Hepatocyte (in vitro differentiated cells): ENCODE results near the gene COG7. TPM values are rescaled to one million over a fixed set of nuclear protein-coding genes. Genes with fewer than 3 reads are reported as not detected.

ENCODE experiments used
- DNase-seq: peaks from one replicate; pipeline ENCODE4 v3.0.0-alpha.2; 2016; ENCODE audit warnings: low spot score
- H2AFZ ChIP-seq: fragments of 200-600 bp; sonication (generic); 2 replicates; pipeline ENCODE4 v1.6.0; 2016; ENCODE audit warnings: antibody characterized with exemption, mild to moderate bottlenecking
- H3K27ac ChIP-seq: fragments of 200-600 bp; sonication (generic); 2 replicates; pipeline ENCODE4 v1.5.1; 2016; ENCODE audit warnings: mild to moderate bottlenecking
- H3K27me3 ChIP-seq: fragments of 200-600 bp; sonication (generic); 2 replicates; pipeline ENCODE4 v1.6.1; 2016
- H3K36me3 ChIP-seq: fragments of 200-600 bp; sonication (generic); replicated peaks from 2 replicates; pipeline ENCODE4 v1.5.1; 2016; ENCODE audit warnings: low read depth; ENCODE audit not compliant: insufficient read depth
- H3K4me1 ChIP-seq: fragments of 200-600 bp; sonication (generic); 2 replicates; pipeline ENCODE4 v1.5.1; 2016; ENCODE audit warnings: mild to moderate bottlenecking, moderate library complexity; ENCODE audit not compliant: insufficient read depth
- H3K4me2 ChIP-seq: fragments of 200-600 bp; sonication (generic); 2 replicates; pipeline ENCODE4 v1.6.0; 2016
- H3K4me3 ChIP-seq: fragments of 200-600 bp; sonication (generic); 2 replicates; pipeline ENCODE4 v1.5.1; 2016; ENCODE audit warnings: mild to moderate bottlenecking
- H3K79me2 ChIP-seq: fragments of 200-600 bp; sonication (generic); 2 replicates; pipeline ENCODE4 v1.6.0; 2017; ENCODE audit warnings: mild to moderate bottlenecking
- H3K9me2 ChIP-seq: fragments of 200-600 bp; sonication (generic); replicated peaks from 2 replicates; pipeline ENCODE4 v1.6.0; 2017; ENCODE audit warnings: mild to moderate bottlenecking; ENCODE audit not compliant: insufficient read depth
- H3K9me3 ChIP-seq: fragments of 200-600 bp; sonication (generic); 2 replicates; pipeline ENCODE4 v1.5.1; 2016; ENCODE audit warnings: low read depth, mild to moderate bottlenecking
- H4K20me1 ChIP-seq: fragments of 200-600 bp; sonication (generic); 2 replicates; pipeline ENCODE4 v1.6.0; 2016; ENCODE audit warnings: mild to moderate bottlenecking; ENCODE audit not compliant: insufficient read depth, poor library complexity, severe bottlenecking
- CTCF ChIP-seq: fragments of 200-600 bp; sonication (generic); IDR thresholded peaks from 2 replicates; pipeline ENCODE4 v1.5.1; 2016; ENCODE audit warnings: antibody characterized with exemption, mild to moderate bottlenecking; ENCODE audit not compliant: poor library complexity
- EZH2 ChIP-seq: fragments of 200-600 bp; sonication (generic); IDR thresholded peaks from 2 replicates; pipeline ENCODE4 v1.6.1; 2016; ENCODE audit warnings: antibody characterized with exemption, mild to moderate bottlenecking, borderline replicate concordance
- EZH2phosphoT487 ChIP-seq: fragments of 200-600 bp; sonication (generic); IDR thresholded peaks from one replicate; pipeline ENCODE4 v1.6.1; 2018; ENCODE audit warnings: antibody characterized with exemption, mild to moderate bottlenecking, low read depth, moderate library complexity; ENCODE audit not compliant: unreplicated experiment, severe bottlenecking
- WGBS: methylation state at CpG from one replicate; pipeline ENCODE4 v1.1.6; 2016; ENCODE audit warnings: low lambda C conversion rate; ENCODE audit errors: missing lambda C conversion rate; 5-methylcytosine and 5-hydroxymethylcytosine counted together
- polyA plus RNA-seq: library from polyadenylated mRNA; unstranded; fragments of >200 nt; fragmentation: Nextera tagmentation; extraction: Ambion mirVana; gene quantifications from 2 replicates; pipeline ENCODE4 v1.2.1, GENCODE V29; 2016
- total RNA-seq: library from RNA; depleted of rRNA; stranded (reverse); fragments of >200 nt; gene quantifications from 2 replicates; pipeline ENCODE4 v1.2.3, GENCODE V29; 2014

The COG7 gene
- total and polyA plus RNA-seq, 2 experiments from 2014 or later = 13.5 to 15.4 TPM

- Histone ChIP-seq H3K9me2 (no peaks in the 10 kb centered on the region), H3K36me3 (no peaks in the 10 kb centered on the region), H3K27me3 (no peaks in the 10 kb centered on the region), H3K27ac (peak overlapping the region; percentile 34), H3K9me3 (no peaks in the 10 kb centered on the region), H3K4me3 (no peak overlapping the region), H4K20me1 (no peaks in the 10 kb centered on the region), H2AFZ (no peak overlapping the region), H3K79me2 (no peaks in the 10 kb centered on the region), H3K4me2 (no peak overlapping the region), H3K4me1 (peaks cover 5% of the 10 kb centered on the region)
- WGBS = 65% methylated on average over 11 of the region's 11 CpGs
- DNase-seq = peak; percentile 46
- TF ChIP-seq EZH2 (no peak), EZH2phosphoT487 (no peak), CTCF (no peak)
Observed at GRCh38 chr16:23362460-23363317, 90.3 kb downstream of the COG7 start.

GRCh38 chr16:23359092-23359760, 93.8 kb downstream of the COG7 start:
- no peaks in the 10 kb centered on the region for H3K79me2 ChIP-seq
- 84% methylated on average over 8 of the region's 8 CpGs for WGBS
- no peak overlapping the region for H3K27ac ChIP-seq
- H3K4me3 ChIP-seq = no peak overlapping the region
- H3K4me2 ChIP-seq = no peak overlapping the region
- H3K9me2 ChIP-seq = no peaks in the 10 kb centered on the region
- no peak for DNase-seq
- peaks cover 5% of the 10 kb centered on the region for H3K4me1 ChIP-seq
- TF ChIP-seq EZH2 = no peak
- no peak overlapping the region for H2AFZ ChIP-seq
- H4K20me1 ChIP-seq = no peaks in the 10 kb centered on the region
- no peaks in the 10 kb centered on the region for H3K36me3 ChIP-seq
- no peaks in the 10 kb centered on the region for H3K9me3 ChIP-seq
- no peaks in the 10 kb centered on the region for H3K27me3 ChIP-seq

- H4K20me1 ChIP-seq = no peaks in the 10 kb centered on the region
Observed at GRCh38 chr16:23357761-23358290, 95.2 kb downstream of the COG7 start.

More at GRCh38 chr16:23357761-23358290, 95.2 kb downstream of the COG7 start:
- Histone ChIP-seq H3K27me3 (no peaks in the 10 kb centered on the region), H3K4me1 (peaks cover 5% of the 10 kb centered on the region), H3K4me2 (no peak overlapping the region), H3K79me2 (no peaks in the 10 kb centered on the region), H3K9me3 (no peaks in the 10 kb centered on the region), H3K36me3 (no peaks in the 10 kb centered on the region), H2AFZ (no peak overlapping the region), H3K9me2 (no peaks in the 10 kb centered on the region), H3K4me3 (no peak overlapping the region), H3K27ac (no peak overlapping the region)
- no peak for TF ChIP-seq EZH2
- no peak for TF ChIP-seq CTCF
- TF ChIP-seq EZH2phosphoT487 = no peak
- 76% methylated on average over 8 of the region's 8 CpGs for WGBS
- no peak for DNase-seq
